Mesenchymal stem cell (in vitro differentiated cells and primary cell): ENCODE data around the gene TBC1D8.

Experiments used
- DNase-seq: peaks from one replicate; pipeline ENCODE4 v3.0.0-alpha.2; 2013
- H2AFZ ChIP-seq: one replicate; pipeline ENCODE4 v1.6.1; 2013; ENCODE audit warnings: low read depth, mild to moderate bottlenecking, control low read depth, inconsistent platforms, low read length, moderate library complexity
- H2AK5ac ChIP-seq: 2 replicates; pipeline ENCODE4 v1.6.1; 2013; ENCODE audit warnings: low read length, moderate library complexity, mild to moderate bottlenecking, inconsistent platforms; ENCODE audit not compliant: severe bottlenecking
- H2BK120ac ChIP-seq: one replicate; pipeline ENCODE4 v1.6.1; 2013; ENCODE audit warnings: low read depth, mild to moderate bottlenecking, inconsistent platforms, low read length, moderate library complexity
- H2BK12ac ChIP-seq, 2 experiments: one replicate each; pipeline ENCODE4 v1.6.1; 2013; ENCODE audit warnings: inconsistent platforms in 2 of 2, low read length in 2 of 2, mild to moderate bottlenecking in 2 of 2, moderate library complexity in 2 of 2, control low read depth in 1 of 2
- H2BK15ac ChIP-seq: one replicate; pipeline ENCODE4 v1.6.1; 2013; ENCODE audit warnings: mild to moderate bottlenecking, low read depth, inconsistent platforms; ENCODE audit not compliant: poor library complexity, severe bottlenecking
- H2BK5ac ChIP-seq: 2 replicates; pipeline ENCODE4 v1.6.1; 2013; ENCODE audit warnings: low read depth, mild to moderate bottlenecking, low read length, control low read depth, inconsistent platforms; ENCODE audit not compliant: poor library complexity, severe bottlenecking
- H3K14ac ChIP-seq, 2 experiments: one replicate each; pipeline ENCODE4 v1.6.1; 2013; ENCODE audit warnings: inconsistent platforms in 2 of 2, low read length in 2 of 2, control low read depth in 1 of 2, mild to moderate bottlenecking in 1 of 2, moderate library complexity in 1 of 2
- H3K18ac ChIP-seq, 2 experiments: one replicate each; pipeline ENCODE4 v1.6.1; 2013; ENCODE audit warnings: inconsistent platforms in 2 of 2, low read length in 2 of 2, control low read depth in 1 of 2, low read depth in 1 of 2, mild to moderate bottlenecking in 1 of 2
- H3K23ac ChIP-seq, 2 experiments: one replicate each; pipeline ENCODE4 v1.6.1; 2013; ENCODE audit warnings: inconsistent platforms in 2 of 2, low read length in 2 of 2, mild to moderate bottlenecking in 2 of 2, moderate library complexity in 2 of 2, control low read depth in 1 of 2
- H3K27ac ChIP-seq: 2 replicates; pipeline ENCODE4 v1.5.1; 2013; ENCODE audit warnings: mild to moderate bottlenecking, moderate library complexity, low read length, control low read depth, inconsistent platforms; ENCODE audit not compliant: poor library complexity, severe bottlenecking
- H3K27me3 ChIP-seq, 2 experiments: 2 replicates each; pipeline versions ENCODE4 v1.6.1 to v1.7.0; 2013; ENCODE audit warnings: low read length in 2 of 2, mild to moderate bottlenecking in 2 of 2, moderate library complexity in 2 of 2, control low read depth in 1 of 2, inconsistent platforms in 1 of 2; ENCODE audit not compliant: control insufficient read depth in 1 of 2, insufficient read depth in 1 of 2
- H3K36me3 ChIP-seq, 2 experiments: 2 replicates each; pipeline versions ENCODE4 v1.6.1 to v1.7.0; 2013; ENCODE audit warnings: low read length in 2 of 2, control low read depth in 1 of 2, inconsistent platforms in 1 of 2, low read depth in 1 of 2, mild to moderate bottlenecking in 1 of 2; ENCODE audit not compliant: insufficient read depth in 2 of 2, control insufficient read depth in 1 of 2
- H3K4ac ChIP-seq, 2 experiments: one replicate each; pipeline ENCODE4 v1.6.1; 2013; ENCODE audit warnings: inconsistent platforms in 2 of 2, low read length in 2 of 2, mild to moderate bottlenecking in 2 of 2, moderate library complexity in 2 of 2, control low read depth in 1 of 2, low read depth in 1 of 2
- H3K4me1 ChIP-seq: 2 replicates; pipeline ENCODE4 v1.6.1; 2013; ENCODE audit warnings: low read depth, low read length, control low read depth; ENCODE audit not compliant: control insufficient read depth, insufficient read depth
- H3K4me2 ChIP-seq: 2 replicates; pipeline ENCODE4 v1.6.1; 2013; ENCODE audit warnings: low read length, mild to moderate bottlenecking, inconsistent platforms; ENCODE audit not compliant: poor library complexity, severe bottlenecking
- H3K4me3 ChIP-seq, 2 experiments: 2 replicates each; pipeline versions ENCODE4 v1.5.1 to v1.7.0; 2013; ENCODE audit warnings: low read length in 2 of 2, mild to moderate bottlenecking in 2 of 2, control low read depth in 1 of 2, low read depth in 1 of 2; ENCODE audit not compliant: insufficient read depth in 1 of 2
- H3K79me1 ChIP-seq: replicated peaks from 2 replicates; pipeline ENCODE4 v1.6.1; 2013; ENCODE audit warnings: mild to moderate bottlenecking, control low read depth, low read length, inconsistent platforms; ENCODE audit not compliant: poor library complexity, severe bottlenecking
- H3K9ac ChIP-seq: 2 replicates; pipeline ENCODE4 v1.7.0; 2013; ENCODE audit warnings: mild to moderate bottlenecking, low read length, moderate library complexity
- H3K9me3 ChIP-seq: 2 replicates; pipeline ENCODE4 v1.7.0; 2013; ENCODE audit warnings: mild to moderate bottlenecking, low read length; ENCODE audit not compliant: control insufficient read depth
- H4K8ac ChIP-seq: one replicate; pipeline ENCODE4 v1.6.1; 2013; ENCODE audit warnings: inconsistent platforms, mild to moderate bottlenecking, low read length, moderate library complexity
- H4K91ac ChIP-seq: one replicate; pipeline ENCODE4 v1.6.1; 2013; ENCODE audit warnings: mild to moderate bottlenecking, low read length, inconsistent platforms
- WGBS: methylation state at CpG from one replicate; pipeline ENCODE4 v1.1.7; 2013; ENCODE audit warnings: mixed read lengths; 5-methylcytosine and 5-hydroxymethylcytosine counted together

The TBC1D8 gene

GRCh38 chr2:100987536-100987935, 163.6 kb downstream of the TBC1D8 start:
- Histone ChIP-seq H2BK15ac (no peak overlapping the region), H3K9ac (no peak overlapping the region), H4K91ac (no peak overlapping the region), H2BK12ac (no peak overlapping the region), H3K79me1 (no peaks in the 10 kb centered on the region), H3K23ac (no peak overlapping the region), H3K14ac (no peak overlapping the region), H3K4me3 (no peak overlapping the region), H3K27ac (no peak overlapping the region), H3K36me3 (peaks cover under 1 to 23% of the 10 kb centered on the region in 2 experiments), H3K4me2 (no peak overlapping the region), H3K18ac (no peak overlapping the region), H2BK120ac (no peak overlapping the region), H3K9me3 (no peaks in the 10 kb centered on the region), H2AFZ (no peak overlapping the region), H2AK5ac (no peak overlapping the region), H3K27me3 (peaks cover 0 to 5% of the 10 kb centered on the region in 2 experiments), H4K8ac (no peak overlapping the region), H3K4me1 (peaks cover 4% of the 10 kb centered on the region), H3K4ac (no peak overlapping the region), H2BK5ac (no peak overlapping the region)
- no peak for DNase-seq
- 96% methylated on average over 3 of the region's 3 CpGs for WGBS

- Histone ChIP-seq H3K4ac (no peak overlapping the region), H3K23ac (no peak overlapping the region), H3K4me3 (no peak overlapping the region), H2BK12ac (no peak overlapping the region), H2BK5ac (no peak overlapping the region), H3K9ac (no peak overlapping the region), H3K36me3 (peaks cover 2 to 33% of the 10 kb centered on the region in 2 experiments), H2AK5ac (no peak overlapping the region), H4K91ac (no peak overlapping the region), H3K14ac (no peak overlapping the region), H3K79me1 (no peaks in the 10 kb centered on the region), H2BK120ac (no peak overlapping the region), H3K4me2 (no peak overlapping the region), H2AFZ (no peak overlapping the region), H4K8ac (no peak overlapping the region), H3K27me3 (peaks cover 0 to 3% of the 10 kb centered on the region in 2 experiments), H3K18ac (no peak overlapping the region), H3K27ac (no peak overlapping the region), H3K9me3 (no peaks in the 10 kb centered on the region), H3K4me1 (peaks cover 4% of the 10 kb centered on the region), H2BK15ac (no peak overlapping the region)
- WGBS: 93% methylated on average over 11 of the region's 11 CpGs
- no peak for DNase-seq
These were observed 165.0 kb downstream of the TBC1D8 start for GRCh38 chr2:100986157-100986556.

- peaks cover 6% of the 10 kb centered on the region for H3K4me1 ChIP-seq
- no peak overlapping the region for H3K18ac ChIP-seq
- no peak overlapping the region for H3K9ac ChIP-seq
- H2BK12ac ChIP-seq: no peak overlapping the region
- no peak overlapping the region for H2BK5ac ChIP-seq
- no peak overlapping the region for H3K4me3 ChIP-seq
- H2BK15ac ChIP-seq: no peak overlapping the region
- 31% methylated on average over 7 of the region's 7 CpGs for WGBS
- no peak overlapping the region for H3K4me2 ChIP-seq
- no peak overlapping the region for H3K4ac ChIP-seq
- peaks cover 0 to 3% of the 10 kb centered on the region in 2 experiments for H3K27me3 ChIP-seq
- H4K91ac ChIP-seq: no peak overlapping the region
- no peak overlapping the region for H2BK120ac ChIP-seq
- no peak overlapping the region for H3K14ac ChIP-seq
- DNase-seq: peak; percentile 71
- no peak overlapping the region for H3K27ac ChIP-seq
- H3K79me1 ChIP-seq: no peaks in the 10 kb centered on the region
- no peaks in the 10 kb centered on the region for H3K9me3 ChIP-seq
- H2AFZ ChIP-seq: no peak overlapping the region
- H2AK5ac ChIP-seq: no peak overlapping the region
- H3K23ac ChIP-seq: no peak overlapping the region
- no peak overlapping the region for H4K8ac ChIP-seq
- H3K36me3 ChIP-seq: peaks cover 2 to 26% of the 10 kb centered on the region in 2 experiments
These were observed 166.3 kb downstream of the TBC1D8 start for GRCh38 chr2:100984892-100985307.

GRCh38 chr2:100983684-100984310, 167.4 kb downstream of the TBC1D8 start:
- H2AK5ac ChIP-seq: no peak overlapping the region
- peaks cover 6% of the 10 kb centered on the region for H3K4me1 ChIP-seq
- no peak overlapping the region for H4K8ac ChIP-seq
- no peak overlapping the region for H3K4me2 ChIP-seq
- H3K18ac ChIP-seq: no peak overlapping the region
- peaks cover 0 to 3% of the 10 kb centered on the region in 2 experiments for H3K27me3 ChIP-seq
- H3K36me3 ChIP-seq: peaks cover 2 to 26% of the 10 kb centered on the region in 2 experiments
- no peak overlapping the region for H3K14ac ChIP-seq
- no peaks in the 10 kb centered on the region for H3K9me3 ChIP-seq
- DNase-seq: peak; percentile 38
- no peak overlapping the region for H2BK120ac ChIP-seq
- no peak overlapping the region for H2AFZ ChIP-seq
- H3K9ac ChIP-seq: no peak overlapping the region
- no peak overlapping the region for H3K4me3 ChIP-seq
- no peak overlapping the region for H4K91ac ChIP-seq
- H3K4ac ChIP-seq: no peak overlapping the region
- H3K23ac ChIP-seq: no peak overlapping the region
- no peak overlapping the region for H2BK5ac ChIP-seq
- H3K27ac ChIP-seq: no peak overlapping the region
- no peaks in the 10 kb centered on the region for H3K79me1 ChIP-seq
- H2BK15ac ChIP-seq: peak overlapping the region; percentile 26
- no peak overlapping the region for H2BK12ac ChIP-seq
- 69% methylated on average over 11 of the region's 11 CpGs for WGBS
